HEK293T (cell line): ENCODE measurements around the gene PHAF1.

Experiments used
- FOXM1 ChIP-seq: fragments of 450-650 bp; IDR thresholded peaks from 2 replicates; pipeline ENCODE4 v1.6.1; 2017; ENCODE audit warnings: mild to moderate bottlenecking, borderline replicate concordance
- HDGF ChIP-seq: fragments of 450-650 bp; IDR thresholded peaks from 2 replicates; pipeline ENCODE4 v1.6.1; 2017; ENCODE audit warnings: antibody characterized with exemption, borderline replicate concordance
- SP1 ChIP-seq: fragments of 450-650 bp; IDR thresholded peaks from 2 replicates; pipeline ENCODE4 v1.6.1; 2017

GRCh38 chr16:67115639-67116038 lies 5.9 kb downstream of the PHAF1 start:
- no peak for TF ChIP-seq FOXM1
- no peak for TF ChIP-seq SP1
- no peak for TF ChIP-seq HDGF
